ENCODE data around the gene LYRM4.

Gene LYRM4

GRCh38 chr6:5203546-5203945 is 57.2 kb downstream of the LYRM4 start:
- no peak for TF ChIP-seq CTCF (IDR thresholded peaks at IDR 0.05)
- Histone ChIP-seq H3K36me3 (ENCODE audit: control insufficient read depth, insufficient read depth, low read length) (no peaks in the 10 kb centered on the region), H2AFZ (no peak overlapping the region), H3K79me2 (peaks cover 9% of the 10 kb centered on the region), H3K9ac (no peak overlapping the region), H3K27ac (no peak overlapping the region), H3K4me3 (ENCODE audit: low read depth, low read length) (no peak overlapping the region), H3K27me3 (ENCODE audit: control insufficient read depth, insufficient read depth, low read length) (no peaks in the 10 kb centered on the region), H3K4me2 (ENCODE audit: low read length) (no peak overlapping the region), H3K4me1 (peaks cover 19% of the 10 kb centered on the region), H3K9me3 (ENCODE audit: control insufficient read depth, low read length) (no peaks in the 10 kb centered on the region)

- H3K9ac ChIP-seq = no peak overlapping the region
- no peak overlapping the region for H3K4me2 ChIP-seq (ENCODE audit: low read length)
- no peak overlapping the region for H3K4me3 ChIP-seq (ENCODE audit: low read depth, low read length)
- H3K27me3 ChIP-seq (ENCODE audit: control insufficient read depth, insufficient read depth, low read length) = no peaks in the 10 kb centered on the region
- no peak overlapping the region for H3K27ac ChIP-seq
- H3K36me3 ChIP-seq (ENCODE audit: control insufficient read depth, insufficient read depth, low read length) = no peaks in the 10 kb centered on the region
- no peak overlapping the region for H2AFZ ChIP-seq
- H3K79me2 ChIP-seq = peaks cover 13% of the 10 kb centered on the region
- peaks cover 19% of the 10 kb centered on the region for H3K4me1 ChIP-seq
- TF ChIP-seq CTCF (IDR thresholded peaks at IDR 0.05) = no peak
- H3K9me3 ChIP-seq (ENCODE audit: control insufficient read depth, low read length) = no peaks in the 10 kb centered on the region
Measured at GRCh38 chr6:5202941-5203340, 57.8 kb downstream of the LYRM4 start.

GRCh38 chr6:5202206-5202605 is 58.5 kb downstream of the LYRM4 start:
- Histone ChIP-seq H3K79me2 (peaks cover 13% of the 10 kb centered on the region), H3K27me3 (ENCODE audit: control insufficient read depth, insufficient read depth, low read length) (no peaks in the 10 kb centered on the region), H3K9ac (no peak overlapping the region), H3K36me3 (ENCODE audit: control insufficient read depth, insufficient read depth, low read length) (no peaks in the 10 kb centered on the region), H3K4me2 (ENCODE audit: low read length) (no peak overlapping the region), H3K9me3 (ENCODE audit: control insufficient read depth, low read length) (no peaks in the 10 kb centered on the region), H3K4me3 (ENCODE audit: low read depth, low read length) (no peak overlapping the region), H3K4me1 (peaks cover 19% of the 10 kb centered on the region), H2AFZ (no peak overlapping the region), H3K27ac (no peak overlapping the region)
- no peak for TF ChIP-seq CTCF (IDR thresholded peaks at IDR 0.05)

GRCh38 chr6:5201271-5201670 is 59.5 kb downstream of the LYRM4 start:
- Histone ChIP-seq H3K36me3 (ENCODE audit: control insufficient read depth, insufficient read depth, low read length) (no peaks in the 10 kb centered on the region), H3K9me3 (ENCODE audit: control insufficient read depth, low read length) (no peaks in the 10 kb centered on the region), H2AFZ (no peak overlapping the region), H3K27ac (no peak overlapping the region), H3K9ac (no peak overlapping the region), H3K4me1 (peaks cover 17% of the 10 kb centered on the region), H3K4me2 (ENCODE audit: low read length) (no peak overlapping the region), H3K27me3 (ENCODE audit: control insufficient read depth, insufficient read depth, low read length) (no peaks in the 10 kb centered on the region), H3K79me2 (peaks cover 13% of the 10 kb centered on the region), H3K4me3 (ENCODE audit: low read depth, low read length) (no peak overlapping the region)
- no peak for TF ChIP-seq CTCF (IDR thresholded peaks at IDR 0.05)

- Histone ChIP-seq H3K9ac (no peak overlapping the region), H3K4me3 (ENCODE audit: low read depth, low read length) (no peak overlapping the region), H3K27ac (no peak overlapping the region), H3K79me2 (peaks cover 13% of the 10 kb centered on the region), H3K4me2 (ENCODE audit: low read length) (no peak overlapping the region), H3K4me1 (peaks cover 1% of the 10 kb centered on the region), H3K9me3 (ENCODE audit: control insufficient read depth, low read length) (no peaks in the 10 kb centered on the region), H2AFZ (no peak overlapping the region), H3K36me3 (ENCODE audit: control insufficient read depth, insufficient read depth, low read length) (no peaks in the 10 kb centered on the region), H3K27me3 (ENCODE audit: control insufficient read depth, insufficient read depth, low read length) (no peaks in the 10 kb centered on the region)
- no peak for TF ChIP-seq CTCF (IDR thresholded peaks at IDR 0.05)
Measured at GRCh38 chr6:5199702-5200101, 61.0 kb downstream of the LYRM4 start.
